ENCODE results near the gene DNAJB8.

Gene DNAJB8

DNA sequence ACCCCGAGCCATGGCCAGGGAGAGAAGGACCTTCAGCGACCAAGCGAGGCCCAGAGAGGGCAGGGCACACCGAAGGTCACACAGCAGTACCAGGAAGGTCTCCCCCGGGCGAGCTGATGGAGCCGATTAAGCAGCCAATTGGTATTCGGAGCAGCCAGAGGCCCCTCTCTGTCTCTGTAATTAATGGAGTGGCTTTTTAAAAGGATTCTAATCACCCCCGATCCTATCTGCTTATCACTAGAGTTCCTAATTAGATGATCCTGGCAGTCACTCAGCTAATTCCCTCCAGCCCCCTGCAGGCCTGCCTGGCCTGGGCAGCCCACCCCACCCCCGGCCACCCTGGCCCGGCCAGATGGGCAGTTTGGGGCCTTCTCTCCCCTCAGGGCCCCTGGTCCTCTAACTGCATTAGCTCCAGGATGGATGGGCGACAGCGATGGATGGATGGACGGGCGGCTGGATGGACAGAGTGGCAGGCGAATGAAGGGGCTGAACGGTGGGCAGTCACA lies 1.6 kb upstream of the DNAJB8 start:
- no peak overlapping the region for H3K4me3 ChIP-seq (ENCODE audit: low read depth, low read length)

DNA sequence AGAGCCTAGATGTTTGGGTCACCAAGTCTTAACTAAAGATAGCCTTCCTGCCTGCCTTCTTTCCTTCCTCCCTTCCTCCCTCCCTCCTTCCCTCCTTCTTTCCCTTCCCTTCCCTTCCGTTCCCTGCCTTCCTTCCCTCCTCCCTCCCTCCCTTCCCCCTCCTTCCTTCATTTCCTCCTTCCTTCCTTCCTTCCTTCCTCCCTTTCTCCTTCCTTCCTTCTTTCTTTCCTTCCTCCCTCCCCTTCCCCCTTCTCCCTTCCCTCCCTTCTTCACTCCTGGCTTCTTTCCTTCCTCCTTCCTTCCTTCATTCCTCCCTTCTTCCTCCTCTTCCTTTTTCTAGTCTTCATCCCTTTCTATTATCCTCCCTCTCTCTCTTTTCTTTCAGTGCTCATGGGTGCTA lies 2.0 kb downstream of the DNAJB8 start:
- no peak overlapping the region for H3K4me3 ChIP-seq (ENCODE audit: low read depth, low read length)

DNA sequence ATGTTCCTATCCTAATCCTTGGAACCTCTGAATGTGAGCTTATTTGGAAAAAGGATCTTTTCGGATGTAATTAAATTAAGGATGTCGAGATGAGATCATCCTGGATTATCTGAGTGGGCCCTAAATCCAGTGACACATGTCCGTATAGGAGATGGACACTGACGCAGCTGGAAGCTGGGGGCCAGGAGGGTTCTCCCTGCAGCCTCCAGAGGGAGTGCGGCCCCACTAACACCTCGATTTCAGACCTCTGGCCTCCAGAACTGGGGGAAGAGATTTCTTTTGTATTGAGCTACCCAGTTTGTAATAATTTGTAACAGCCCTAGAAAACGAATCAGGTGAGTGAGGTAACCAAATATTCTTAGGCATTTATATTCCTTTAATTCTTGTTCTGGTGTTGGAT lies 2.5 kb downstream of the DNAJB8 start:
- H3K4me3 ChIP-seq (ENCODE audit: low read depth, low read length): no peak overlapping the region

DNA sequence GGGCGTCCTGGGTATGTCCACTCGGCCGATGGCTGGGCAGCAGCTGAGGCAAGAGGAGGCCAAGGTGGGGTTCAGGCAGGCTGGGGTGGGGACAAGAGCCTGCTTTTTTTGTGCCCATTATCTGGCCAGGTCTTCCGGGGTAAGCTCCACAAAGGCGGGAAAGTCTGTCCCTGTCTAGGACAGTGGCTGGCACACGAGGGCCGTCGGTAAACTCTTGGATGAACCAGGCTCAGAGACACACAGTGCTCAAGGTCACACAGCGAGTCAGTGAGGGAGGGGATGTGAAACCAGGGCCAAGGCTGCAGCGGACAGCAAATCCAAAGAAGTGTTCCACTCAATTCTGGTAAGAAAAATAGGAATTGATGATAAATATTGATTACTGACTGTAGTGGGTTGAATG lies 2.9 kb downstream of the DNAJB8 start:
- H3K4me3 ChIP-seq (ENCODE audit: low read depth, low read length): no peak overlapping the region

DNA sequence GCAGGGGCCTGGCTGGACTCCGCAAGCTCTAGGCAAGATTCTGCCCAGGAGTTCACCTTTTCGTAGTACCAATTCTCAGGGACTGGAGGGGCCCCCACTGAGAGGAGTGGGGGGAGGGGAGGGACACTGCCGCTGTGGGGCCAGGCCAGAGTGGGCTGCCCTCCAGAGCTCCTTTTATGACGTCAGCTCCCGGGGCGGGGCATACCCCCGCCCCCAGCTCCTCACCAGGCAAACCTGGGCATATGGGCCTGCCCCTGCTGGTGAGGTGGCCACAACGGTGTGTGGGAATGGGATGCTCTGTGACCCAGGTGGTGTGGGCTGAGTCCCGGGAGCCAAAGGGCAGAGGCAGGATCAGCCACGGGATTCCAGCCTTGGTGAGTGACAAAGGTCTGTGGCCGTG lies 3.3 kb downstream of the DNAJB8 start:
- H3K4me3 ChIP-seq (ENCODE audit: low read depth, low read length): no peak overlapping the region

DNA sequence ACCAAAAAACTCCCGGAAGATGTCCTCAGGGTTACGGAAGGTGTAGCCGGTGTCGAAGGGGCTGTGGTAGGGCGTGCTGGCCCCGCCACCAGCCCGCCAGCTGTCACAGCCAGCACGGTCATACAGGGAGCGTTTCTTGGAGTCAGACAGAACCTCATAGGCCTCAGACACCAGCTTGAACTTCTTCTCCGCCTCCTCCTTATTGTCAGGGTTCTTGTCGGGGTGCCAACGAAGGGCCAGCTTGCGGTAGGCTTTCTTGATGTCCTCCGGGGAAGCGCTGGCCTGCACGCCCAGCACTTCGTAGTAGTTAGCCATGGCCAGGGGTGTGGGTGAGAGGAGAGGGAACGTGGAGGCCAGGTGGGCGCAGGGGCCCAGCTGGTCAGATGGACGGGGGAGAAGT lies 3.8 kb downstream of the DNAJB8 start:
- no peak overlapping the region for H3K4me3 ChIP-seq (ENCODE audit: low read depth, low read length)

DNA sequence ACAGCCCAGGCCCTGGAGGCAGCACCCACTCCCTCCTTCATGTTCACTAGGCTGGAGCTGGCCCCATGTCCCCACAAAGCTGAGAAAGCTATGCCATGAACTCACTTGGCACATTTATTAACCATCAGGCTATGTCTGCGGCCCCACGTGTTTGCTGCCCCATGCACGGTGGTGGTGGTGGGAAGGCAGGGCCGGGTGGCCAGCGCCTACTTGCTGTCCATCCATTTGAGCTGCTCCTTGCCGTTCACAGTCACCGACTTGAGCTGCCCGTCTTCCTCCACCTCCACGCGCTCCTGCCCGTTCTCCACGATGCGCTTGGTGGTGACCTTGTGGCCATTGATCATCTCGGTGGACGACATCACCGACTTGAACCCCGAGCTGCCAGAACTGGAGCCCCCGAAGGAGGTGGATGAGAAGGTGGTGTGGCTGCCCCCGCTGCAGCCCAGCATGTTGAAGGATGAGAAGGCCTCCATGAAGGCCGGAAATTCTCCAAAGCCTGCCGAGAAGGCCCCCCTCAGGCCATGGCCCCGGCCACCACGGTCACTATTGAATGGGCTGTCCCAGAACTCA lies 4.3 kb downstream of the DNAJB8 start:
- no peak overlapping the region for H3K4me3 ChIP-seq (ENCODE audit: low read depth, low read length)

DNA sequence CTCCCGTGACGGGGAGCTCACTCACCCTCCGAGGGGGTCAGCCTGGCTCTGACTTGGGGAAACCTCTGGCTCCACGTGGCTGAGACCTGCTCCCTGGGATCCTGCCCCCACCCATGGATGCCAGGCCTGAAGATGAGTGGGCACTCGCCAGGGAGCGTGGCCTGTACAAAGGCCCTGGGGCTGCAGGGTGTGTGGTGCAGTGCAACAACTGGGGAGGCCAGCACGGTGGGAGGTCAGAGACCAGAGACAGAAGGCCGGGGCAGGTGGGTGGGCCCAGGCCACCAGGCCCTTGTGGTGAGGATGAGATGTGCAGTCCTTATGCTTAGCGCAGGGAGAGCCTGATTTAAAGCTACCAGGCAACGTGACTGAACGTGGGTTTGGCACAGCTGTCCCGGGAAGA lies 5.0 kb downstream of the DNAJB8 start:
- no peak overlapping the region for H3K4me3 ChIP-seq (ENCODE audit: low read depth, low read length)

DNA sequence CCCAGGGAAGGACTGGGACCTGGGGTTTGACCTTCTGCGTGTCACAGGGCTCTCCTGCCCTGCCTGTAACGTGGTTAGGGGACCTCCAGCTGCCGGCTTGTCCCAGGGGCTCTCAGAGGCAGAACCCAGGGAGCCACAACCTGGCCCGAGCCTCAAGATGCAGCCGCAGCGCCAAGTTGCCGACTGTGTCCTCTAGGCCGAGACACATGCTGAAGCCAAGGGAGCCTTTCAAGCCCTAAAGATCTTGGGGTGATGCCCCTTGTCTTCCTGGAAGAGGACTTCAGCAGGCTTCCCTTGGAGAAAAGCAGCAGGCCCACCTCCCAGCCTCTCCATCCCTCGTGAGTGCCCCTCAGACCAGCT lies 7.2 kb downstream of the DNAJB8 start:
- H3K4me3 ChIP-seq (ENCODE audit: low read depth, low read length): no peak overlapping the region

DNA sequence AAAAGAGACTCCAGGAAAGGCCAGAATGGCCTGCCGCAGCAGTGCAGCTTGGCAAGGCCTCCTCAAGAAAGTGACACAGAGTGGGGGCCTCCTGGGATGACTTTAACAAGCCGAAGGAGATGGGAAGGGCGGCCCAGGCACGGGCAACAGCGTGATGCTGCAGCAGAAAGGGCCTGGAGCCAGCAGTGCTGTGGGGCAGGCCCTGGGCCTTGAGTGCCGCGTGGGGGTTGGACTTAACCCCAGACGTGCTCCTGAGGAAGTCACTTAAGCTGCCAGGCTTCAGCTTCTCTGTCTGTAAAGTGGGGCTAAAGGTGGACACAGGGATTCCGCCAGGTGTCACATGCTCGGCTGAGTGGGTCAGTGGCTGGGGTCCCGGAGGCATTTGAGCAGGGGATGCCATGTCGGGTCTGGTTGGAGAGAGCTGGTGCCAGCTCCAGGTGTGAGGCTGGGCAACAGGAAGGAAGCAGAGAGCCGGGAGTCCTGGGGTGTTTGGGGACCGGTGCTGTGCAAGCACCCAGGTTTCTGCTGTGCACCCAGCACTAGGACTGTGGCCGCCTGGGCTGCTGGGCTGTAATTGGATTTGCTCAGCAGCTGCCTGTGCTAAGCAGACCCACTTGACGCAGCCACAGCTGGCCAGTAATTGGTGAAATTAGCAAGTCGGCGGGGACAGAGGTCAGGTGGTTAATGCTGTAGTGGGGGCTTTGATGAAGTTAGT lies 7.8 kb downstream of the DNAJB8 start:
- H3K4me3 ChIP-seq (ENCODE audit: low read depth, low read length): no peak overlapping the region

DNA sequence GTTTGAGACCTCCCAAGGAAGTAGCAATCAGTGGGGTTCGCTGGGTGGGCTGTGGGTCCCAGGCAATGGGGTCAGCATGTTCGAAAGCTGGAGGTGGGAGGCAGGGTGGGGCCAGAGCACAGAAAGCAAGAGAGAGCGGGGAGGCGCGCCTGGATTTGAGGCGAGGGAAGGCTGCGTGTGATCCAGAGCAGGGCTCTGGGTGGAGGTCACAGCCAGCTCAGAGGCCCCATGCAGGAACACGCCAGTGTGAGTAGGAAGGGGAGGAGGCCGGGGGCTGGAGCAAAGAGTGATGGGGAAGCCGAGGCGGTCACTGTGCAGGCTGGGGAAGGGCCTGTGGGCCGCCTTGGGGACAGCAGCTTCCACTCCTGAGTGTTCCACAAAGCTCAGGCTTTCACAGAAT lies 8.8 kb downstream of the DNAJB8 start:
- no peak overlapping the region for H3K4me3 ChIP-seq (ENCODE audit: low read depth, low read length)

DNA sequence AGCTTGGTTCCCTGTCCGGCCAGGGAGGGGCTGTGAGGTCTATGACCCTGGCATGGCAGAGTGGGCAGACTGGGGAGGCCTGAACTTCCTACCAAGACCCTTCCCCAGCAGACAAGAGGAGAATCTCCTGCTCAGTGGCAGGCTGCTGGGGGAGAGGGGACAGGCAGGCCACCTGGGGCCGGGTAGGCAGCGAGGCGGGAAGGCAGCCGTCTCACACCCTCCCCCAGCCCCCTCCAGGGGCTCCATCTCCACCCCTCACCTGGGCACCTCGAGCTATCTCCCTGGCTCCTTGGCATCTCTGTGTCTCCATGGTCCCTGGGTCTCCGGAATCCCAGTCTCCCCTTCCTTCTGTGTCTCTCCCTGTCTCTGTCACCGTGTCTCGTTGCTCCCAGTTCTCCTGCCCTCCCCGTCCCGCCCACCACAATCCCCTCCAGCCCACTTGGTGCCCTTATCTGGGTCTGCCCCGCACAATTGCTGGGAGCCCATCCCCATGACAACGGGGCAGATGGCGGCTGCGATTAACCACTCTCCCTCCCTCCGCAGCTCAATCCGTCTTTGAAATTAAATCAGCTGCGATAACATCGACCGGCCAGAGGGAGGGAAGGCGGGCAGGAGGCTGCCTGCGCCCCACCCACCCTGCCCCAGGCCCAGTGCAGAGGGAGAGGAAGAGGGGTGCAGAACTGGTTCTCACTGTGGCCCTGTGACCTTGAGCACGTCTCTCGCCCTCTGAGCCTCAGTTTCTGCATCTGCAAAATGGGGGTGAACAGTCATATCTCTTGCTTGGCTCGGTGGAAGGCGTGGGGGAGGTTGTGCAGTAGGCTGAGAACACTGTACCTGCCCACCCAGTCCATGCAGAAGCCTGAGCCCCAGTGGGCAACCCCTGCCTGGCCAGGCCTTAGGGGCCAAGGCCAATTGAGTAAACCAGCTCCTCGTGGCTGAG lies 9.6 kb downstream of the DNAJB8 start:
- H3K4me3 ChIP-seq (ENCODE audit: low read depth, low read length): no peak overlapping the region

DNA sequence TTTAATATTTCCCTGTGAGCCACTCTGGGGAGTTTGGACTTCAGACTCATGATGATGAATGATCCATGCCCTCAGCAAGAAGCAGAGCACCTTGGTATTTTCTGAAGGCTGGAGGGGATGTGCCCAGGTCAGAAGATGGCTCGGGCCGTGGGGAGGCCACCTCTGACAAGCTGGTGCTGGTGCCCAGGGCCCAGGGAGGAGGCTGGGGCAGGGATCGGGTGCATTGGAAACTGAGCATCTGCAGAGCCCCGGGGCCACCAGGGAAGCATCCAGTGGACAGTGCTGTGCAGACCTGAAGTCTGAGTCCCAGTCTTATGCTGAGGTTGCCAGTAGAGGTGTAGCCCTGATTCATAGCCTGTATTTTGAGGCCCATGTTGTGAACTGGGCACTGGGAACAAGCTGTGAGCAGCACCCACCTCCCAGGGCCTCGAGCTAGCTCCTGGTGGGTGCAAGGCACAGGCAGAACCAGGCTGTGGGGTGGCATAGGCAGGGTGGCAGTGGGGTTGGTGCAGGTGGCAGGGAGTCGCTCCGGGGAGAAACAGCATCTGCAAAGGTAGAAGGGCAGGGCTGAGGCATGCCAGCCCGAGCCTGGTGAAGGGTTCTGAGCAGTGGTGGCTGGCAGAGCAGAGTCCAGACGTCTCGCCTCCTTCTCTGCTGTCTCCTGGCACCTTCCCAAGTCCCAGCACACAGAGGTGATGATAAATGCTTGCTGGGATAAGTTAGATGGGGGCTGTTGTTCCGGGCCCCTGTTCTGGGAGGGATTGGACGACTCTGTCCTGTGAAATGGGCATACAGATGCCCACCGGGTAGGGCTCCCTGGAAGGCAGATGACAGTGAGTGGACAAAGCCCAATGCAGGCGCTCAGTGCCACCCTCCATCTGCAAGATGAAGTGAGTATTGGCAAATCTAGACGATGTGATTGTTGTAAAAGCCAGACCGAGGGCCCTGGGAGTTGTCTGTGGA lies 10.6 kb downstream of the DNAJB8 start:
- no peak overlapping the region for H3K4me3 ChIP-seq (ENCODE audit: low read depth, low read length)

DNA sequence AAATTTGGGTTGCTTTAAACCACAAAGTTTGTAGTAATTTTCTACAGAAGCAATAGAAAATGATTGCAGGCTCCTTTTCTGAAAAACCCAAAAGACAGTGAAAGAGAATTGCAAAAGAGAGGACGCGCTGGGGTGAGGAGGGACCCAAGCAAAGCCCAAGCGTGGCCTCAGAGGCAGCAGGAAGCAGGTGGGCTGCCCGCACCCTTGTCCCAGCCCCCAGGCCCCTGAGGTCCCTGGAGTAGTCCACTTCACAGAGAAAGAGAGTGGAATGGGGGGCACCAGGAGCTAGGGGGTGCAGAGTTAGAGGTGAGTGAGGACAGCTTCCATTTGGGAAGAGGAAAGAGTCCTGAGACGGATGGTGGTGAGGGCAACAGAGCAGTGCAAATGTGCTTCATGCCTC lies 11.6 kb downstream of the DNAJB8 start:
- no peak overlapping the region for H3K4me3 ChIP-seq (ENCODE audit: low read depth, low read length)

DNA sequence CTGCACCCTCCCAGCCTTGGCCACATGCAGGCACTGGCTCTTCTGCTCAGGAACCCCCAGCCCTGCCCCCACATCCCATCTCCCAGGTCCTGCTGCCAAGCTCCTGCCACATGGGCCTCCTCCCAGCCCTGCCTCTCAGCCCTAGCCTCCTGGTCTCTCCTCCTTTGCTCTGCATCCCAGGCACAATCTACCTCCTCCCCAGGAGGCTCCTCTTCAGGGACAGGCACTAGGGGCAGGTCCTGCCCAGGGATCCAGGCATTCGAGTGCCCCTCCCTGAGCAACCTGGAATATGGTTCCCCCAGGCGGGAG lies 12.4 kb downstream of the DNAJB8 start:
- no peak overlapping the region for H3K4me3 ChIP-seq (ENCODE audit: low read depth, low read length)

DNA sequence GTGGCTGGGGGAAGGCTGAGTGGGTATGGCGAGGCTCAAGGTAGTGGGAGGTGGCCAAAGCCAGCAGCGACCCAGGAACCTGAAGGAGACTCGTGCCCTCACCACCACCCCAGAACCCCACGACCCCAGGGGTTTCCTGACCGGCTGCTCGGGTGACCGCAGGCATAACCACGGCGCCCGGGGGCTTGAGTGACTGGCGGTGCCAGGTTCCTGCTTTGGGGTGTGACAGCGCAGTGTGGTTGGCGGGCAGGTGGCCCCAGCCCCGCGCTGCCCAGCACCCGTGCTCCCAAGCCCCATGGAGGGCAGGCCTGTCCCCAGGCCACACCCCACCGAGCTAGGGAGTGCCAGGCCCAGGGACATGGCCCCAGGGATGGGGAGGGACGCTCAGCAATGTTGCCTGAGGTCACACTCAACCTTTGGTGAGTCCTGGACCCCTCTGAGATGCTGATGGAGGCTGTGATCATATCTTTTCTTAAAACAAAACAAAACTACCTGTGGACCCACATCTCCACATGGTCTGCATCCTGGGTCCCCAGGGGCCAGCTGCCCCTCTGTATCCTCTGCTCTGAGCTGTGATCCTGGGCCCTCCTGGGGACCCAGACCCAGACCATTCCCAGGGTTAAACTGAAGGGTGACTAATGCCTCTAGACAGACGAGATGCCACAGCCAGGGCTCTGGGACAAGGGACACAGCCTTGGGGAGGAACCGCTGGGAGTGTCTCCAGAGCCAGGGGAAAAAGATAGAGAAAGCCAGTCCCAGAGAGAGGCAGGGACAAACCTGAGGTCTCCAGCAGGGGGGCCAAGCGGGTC lies 13.0 kb downstream of the DNAJB8 start:
- no peak overlapping the region for H3K4me3 ChIP-seq (ENCODE audit: low read depth, low read length)

DNA sequence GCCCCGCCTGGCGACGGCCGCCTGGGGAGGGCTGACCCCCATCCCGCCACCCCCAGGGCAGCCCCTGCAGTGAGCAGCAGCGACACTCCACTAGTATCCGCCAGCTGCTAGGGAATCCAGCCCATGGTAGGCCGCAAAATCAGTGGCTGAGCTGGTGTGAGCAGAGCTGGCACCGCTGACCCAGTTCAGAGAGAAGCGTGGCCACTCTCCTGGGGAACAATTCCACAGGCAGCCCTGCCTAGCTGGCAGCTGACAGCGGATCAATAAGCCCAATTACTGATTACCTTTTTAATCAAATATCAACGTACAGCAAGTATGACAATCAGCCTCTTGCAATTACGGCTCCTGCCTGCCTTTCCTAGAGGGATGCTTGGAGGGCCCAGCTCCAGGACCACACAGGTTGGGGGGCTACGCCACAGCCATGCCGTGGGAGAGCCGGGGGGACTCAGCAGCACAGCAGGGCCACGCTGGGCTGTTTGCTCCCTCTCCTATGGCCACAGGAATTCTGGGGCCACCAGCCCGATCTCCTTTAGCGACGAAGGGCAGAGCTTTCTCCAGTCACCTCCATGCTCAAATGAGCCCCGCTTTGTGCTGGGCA lies 13.9 kb downstream of the DNAJB8 start:
- no peak overlapping the region for H3K4me3 ChIP-seq (ENCODE audit: low read depth, low read length)

DNA sequence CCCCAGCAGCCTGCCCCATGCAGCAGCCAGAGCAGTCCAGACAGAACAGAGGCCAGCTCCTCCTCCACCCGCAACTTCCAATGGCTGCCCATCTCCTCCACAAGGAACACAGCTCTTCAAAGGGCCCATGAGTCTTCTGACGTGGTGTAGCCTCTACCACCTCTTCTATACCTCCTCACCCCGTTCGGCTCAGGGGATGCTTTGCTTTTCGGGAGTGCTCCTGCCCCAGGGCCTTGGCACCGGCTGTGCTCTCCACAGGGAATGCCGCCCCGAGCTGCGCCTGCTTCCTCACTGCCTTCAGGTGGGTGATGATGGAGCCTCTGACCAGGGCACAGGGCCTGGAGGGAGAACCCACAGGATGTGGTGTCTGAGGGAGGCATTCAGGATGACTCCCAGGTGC lies 14.6 kb downstream of the DNAJB8 start:
- H3K4me3 ChIP-seq (ENCODE audit: low read depth, low read length): no peak overlapping the region

DNA sequence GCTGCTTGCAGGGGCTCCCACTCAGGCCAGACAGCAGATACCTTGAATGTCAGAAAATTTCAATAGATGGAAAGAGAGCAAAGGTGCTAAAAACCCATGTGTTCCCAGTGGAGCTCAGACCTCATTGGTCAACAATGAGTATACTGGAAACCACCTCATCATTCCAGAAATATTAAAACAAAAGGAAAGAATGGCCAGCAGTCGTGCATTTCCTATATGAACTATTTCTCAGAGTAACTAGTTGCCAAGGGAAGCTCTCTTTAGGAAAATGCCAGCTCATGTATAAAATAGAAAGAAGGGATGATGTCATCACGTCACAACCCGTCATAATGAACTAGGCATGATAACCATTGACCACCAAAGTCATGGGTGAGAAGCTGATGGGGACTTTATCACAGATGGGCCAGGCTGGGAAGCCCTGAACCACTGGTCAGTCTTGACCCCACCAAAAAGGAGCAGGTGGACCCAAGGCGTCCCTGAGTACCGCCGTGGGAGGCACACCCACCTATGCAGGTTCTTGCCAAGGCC lies 17.5 kb downstream of the DNAJB8 start:
- H3K4me3 ChIP-seq (ENCODE audit: low read depth, low read length): no peak overlapping the region
